ENCODE results near the gene ADAMTS18. TPM values are rescaled to one million over a fixed set of nuclear protein-coding genes. Genes with fewer than 3 reads are reported as not detected.

Gene ADAMTS18
- total and polyA plus RNA-seq, 9 of the 15 experiments (the other 6 are each of a cell fraction or from before 2014, with no cell fraction given), result not detected

- FAIRE-seq (no peak), DNase-seq (ENCODE audit: extremely low read depth in 1 of 4, low spot score in 3 of 4) (no peak), ATAC-seq (no peak)
- Histone ChIP-seq H4K20me1 (replicated peaks; ENCODE audit: control insufficient read depth, insufficient read depth, low read length) (no peaks in the 10 kb centered on the region), H3K9me1 (ENCODE audit: control insufficient read depth, insufficient read depth, low read length) (no peaks in the 10 kb centered on the region), H3K36me3 (ENCODE audit: control insufficient read depth, insufficient read depth, low read length) (no peaks in the 10 kb centered on the region), H3K4me1 (replicated peaks in 1 of 2; ENCODE audit: control insufficient read depth in 2 of 2, insufficient read depth in 2 of 2, low read length in 2 of 2) (no peaks in the 10 kb centered on the region), H3K79me2 (ENCODE audit: control insufficient read depth, insufficient read depth, low read length) (no peaks in the 10 kb centered on the region), H3K9ac (ENCODE audit: insufficient read depth in 1 of 2, low read depth in 2 of 2, low read length in 2 of 2) (no peak overlapping the region), H3K27me3 (ENCODE audit: control insufficient read depth in 2 of 2, insufficient read depth in 2 of 2, low read length in 2 of 2) (no peaks in the 10 kb centered on the region), H2AFZ (ENCODE audit: low read depth, low read length) (no peak overlapping the region), H3K4me3 (no peak overlapping the region), H3K4me2 (ENCODE audit: insufficient read depth, low read length) (no peak overlapping the region), H3K9me3 (replicated peaks; ENCODE audit: control insufficient read depth, insufficient read depth, low read depth, low read length) (no peaks in the 10 kb centered on the region), H3K27ac (ENCODE audit: extremely low read depth, low read depth, low read length) (no peak overlapping the region)
- BruUV-seq (replicated peaks), result no TSS peak
- in situ Hi-C loops (cut with MboI) (no loop called here), intact Hi-C loops (cut with micrococcal nuclease) (no loop called here)
- 1% methylated on average over 4 of the region's 4 CpGs for WGBS (ENCODE audit: insufficient coverage, low coverage, missing lambda C conversion rate)
- ChIA-PET CTCF (ENCODE audit: low intra/inter-chr PET ratio) (no interaction called here), POLR2A (no interaction called here)
- TF ChIP-seq, protein P1, sequence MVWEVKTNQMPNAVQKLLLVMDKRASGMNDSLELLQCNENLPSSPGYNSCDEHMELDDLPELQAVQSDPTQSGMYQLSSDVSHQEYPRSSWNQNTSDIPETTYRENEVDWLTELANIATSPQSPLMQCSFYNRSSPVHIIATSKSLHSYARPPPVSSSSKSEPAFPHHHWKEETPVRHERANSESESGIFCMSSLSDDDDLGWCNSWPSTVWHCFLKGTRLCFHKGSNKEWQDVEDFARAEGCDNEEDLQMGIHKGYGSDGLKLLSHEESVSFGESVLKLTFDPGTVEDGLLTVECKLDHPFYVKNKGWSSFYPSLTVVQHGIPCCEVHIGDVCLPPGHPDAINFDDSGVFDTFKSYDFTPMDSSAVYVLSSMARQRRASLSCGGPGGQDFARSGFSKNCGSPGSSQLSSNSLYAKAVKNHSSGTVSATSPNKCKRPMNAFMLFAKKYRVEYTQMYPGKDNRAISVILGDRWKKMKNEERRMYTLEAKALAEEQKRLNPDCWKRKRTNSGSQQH (CRISPR knock-in tag; IDR thresholded peaks at IDR 0.05), result no peak
- TF ChIP-seq ZNF584 (CRISPR knock-in tag; IDR thresholded peaks at IDR 0.05; ENCODE audit: low read depth), result no peak
- TF ChIP-seq, protein P2, sequence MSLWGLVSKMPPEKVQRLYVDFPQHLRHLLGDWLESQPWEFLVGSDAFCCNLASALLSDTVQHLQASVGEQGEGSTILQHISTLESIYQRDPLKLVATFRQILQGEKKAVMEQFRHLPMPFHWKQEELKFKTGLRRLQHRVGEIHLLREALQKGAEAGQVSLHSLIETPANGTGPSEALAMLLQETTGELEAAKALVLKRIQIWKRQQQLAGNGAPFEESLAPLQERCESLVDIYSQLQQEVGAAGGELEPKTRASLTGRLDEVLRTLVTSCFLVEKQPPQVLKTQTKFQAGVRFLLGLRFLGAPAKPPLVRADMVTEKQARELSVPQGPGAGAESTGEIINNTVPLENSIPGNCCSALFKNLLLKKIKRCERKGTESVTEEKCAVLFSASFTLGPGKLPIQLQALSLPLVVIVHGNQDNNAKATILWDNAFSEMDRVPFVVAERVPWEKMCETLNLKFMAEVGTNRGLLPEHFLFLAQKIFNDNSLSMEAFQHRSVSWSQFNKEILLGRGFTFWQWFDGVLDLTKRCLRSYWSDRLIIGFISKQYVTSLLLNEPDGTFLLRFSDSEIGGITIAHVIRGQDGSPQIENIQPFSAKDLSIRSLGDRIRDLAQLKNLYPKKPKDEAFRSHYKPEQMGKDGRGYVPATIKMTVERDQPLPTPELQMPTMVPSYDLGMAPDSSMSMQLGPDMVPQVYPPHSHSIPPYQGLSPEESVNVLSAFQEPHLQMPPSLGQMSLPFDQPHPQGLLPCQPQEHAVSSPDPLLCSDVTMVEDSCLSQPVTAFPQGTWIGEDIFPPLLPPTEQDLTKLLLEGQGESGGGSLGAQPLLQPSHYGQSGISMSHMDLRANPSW (CRISPR knock-in tag; IDR thresholded peaks at IDR 0.05), result no peak
- TF ChIP-seq HNRNPK (IDR thresholded peaks at IDR 0.05; ENCODE audit: low read depth, low read length, poor library complexity, severe bottlenecking), result no peak
- no peak for TF ChIP-seq JUNB (CRISPR knock-in tag; conservative IDR thresholded peaks at IDR 0.05)
- TF ChIP-seq ARID2 (IDR thresholded peaks at IDR 0.05), result no peak
- no peak for TF ChIP-seq ZNF347 (CRISPR knock-in tag; IDR thresholded peaks at IDR 0.05; ENCODE audit: low read depth)
- no peak for TF ChIP-seq RCOR1 (IDR thresholded peaks at IDR 0.05; ENCODE audit: borderline replicate concordance in 1 of 2, low read depth in 2 of 2, low read length in 2 of 2)
- no peak for TF ChIP-seq DACH1 (IDR thresholded peaks at IDR 0.05; ENCODE audit: partially characterized antibody)
- TF ChIP-seq SRSF3 (IDR thresholded peaks at IDR 0.05; ENCODE audit: insufficient read depth, low read length), result no peak
- no peak for TF ChIP-seq BMI1 (IDR thresholded peaks at IDR 0.05; ENCODE audit: low read length)
- TF ChIP-seq FOXA1 (IDR thresholded peaks at IDR 0.05; ENCODE audit: borderline replicate concordance), result no peak
- no peak for TF ChIP-seq MCM2 (IDR thresholded peaks at IDR 0.05; ENCODE audit: low read depth)
- TF ChIP-seq NR4A1 (CRISPR knock-in tag; IDR thresholded peaks at IDR 0.05), result no peak
- TF ChIP-seq NR4A1 (tag; IDR thresholded peaks at IDR 0.05), result no peak
- no peak for TF ChIP-seq CBFA2T2 (conservative IDR thresholded peaks at IDR 0.05)
- no peak for TF ChIP-seq ZNF239 (CRISPR knock-in tag; IDR thresholded peaks at IDR 0.05)
- no peak for TF ChIP-seq POLR3G (IDR thresholded peaks at IDR 0.05; ENCODE audit: extremely low read depth, insufficient read length, insufficient replicate concordance)
- TF ChIP-seq PML (IDR thresholded peaks at IDR 0.05; ENCODE audit: low read length), result no peak
Measured at GRCh38 chr16:77250400-77250799, 184.4 kb downstream of the ADAMTS18 start.
